BE2C (cell line): ENCODE results near the gene HDX.
"Not testable (repeated sequence)": the region's sequence is repeated elsewhere in the genome, so short reads cannot be mapped to it uniquely, and the experiment has no call there.

Source experiments
- DNase-seq: peaks from one replicate; pipeline ENCODE4 v3.0.0-alpha.2; 2020
- H3K27me3 ChIP-seq: fragments of 250-450 bp; sonication (Bioruptor Pico); 2 replicates; pipeline ENCODE4 v1.5.1; 2020; ENCODE audit warnings: mild to moderate bottlenecking
- H3K36me3 ChIP-seq: fragments of 250-450 bp; sonication (Bioruptor Pico); 2 replicates; pipeline ENCODE4 v1.5.1; 2020; ENCODE audit warnings: mild to moderate bottlenecking
- H3K4me1 ChIP-seq: fragments of 250-450 bp; sonication (Bioruptor Pico); 2 replicates; pipeline ENCODE4 v1.5.1; 2020
- H3K4me3 ChIP-seq: 2 replicates; pipeline ENCODE4 v1.5.1; 2011; ENCODE audit warnings: low read depth, low read length
- H3K9me3 ChIP-seq: fragments of 250-450 bp; sonication (Bioruptor Pico); 2 replicates; pipeline ENCODE4 v1.5.1; 2020
- TF ChIP-seq, protein P1 (sequence below): IDR thresholded peaks from 2 replicates; pipeline ENCODE4 v1.5.1; 2012; ENCODE audit warnings: mild to moderate bottlenecking, low read depth, low read length

Gene HDX

DNA sequence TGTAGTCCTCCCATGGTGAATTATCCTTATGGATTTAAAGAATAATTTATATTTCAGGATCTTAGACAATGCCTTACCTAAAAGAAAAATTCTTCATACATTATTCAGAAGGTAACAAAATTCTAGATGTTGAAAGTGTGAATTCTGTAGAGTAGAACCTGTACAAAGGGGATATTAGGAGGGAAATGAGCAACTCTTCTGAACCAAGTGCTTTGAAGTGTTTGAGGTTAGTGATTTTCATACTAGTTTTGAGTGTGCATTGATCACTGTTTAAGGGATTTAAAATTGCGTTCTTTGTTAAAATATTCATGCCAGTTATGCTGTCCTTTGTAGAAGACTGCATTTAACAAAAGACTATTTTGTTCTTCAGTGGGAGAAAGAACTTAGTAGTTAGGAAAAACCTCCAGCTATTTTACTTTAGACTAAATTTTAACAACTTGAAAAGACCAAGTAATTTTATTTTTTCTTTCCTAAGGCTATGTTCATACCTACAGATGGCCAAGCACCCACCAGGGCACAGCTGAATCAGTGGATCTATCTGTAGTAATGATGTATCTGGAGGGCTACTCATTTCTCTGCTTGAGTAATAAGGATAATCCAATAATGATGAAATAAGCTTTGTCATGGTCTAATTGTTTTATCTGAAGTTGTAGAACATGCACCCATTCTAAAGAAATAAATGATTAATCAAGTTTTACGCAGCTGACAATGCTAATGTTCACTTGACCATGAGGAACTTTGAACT is 180.0 kb downstream of the HDX start:
- TF ChIP-seq, protein P1, sequence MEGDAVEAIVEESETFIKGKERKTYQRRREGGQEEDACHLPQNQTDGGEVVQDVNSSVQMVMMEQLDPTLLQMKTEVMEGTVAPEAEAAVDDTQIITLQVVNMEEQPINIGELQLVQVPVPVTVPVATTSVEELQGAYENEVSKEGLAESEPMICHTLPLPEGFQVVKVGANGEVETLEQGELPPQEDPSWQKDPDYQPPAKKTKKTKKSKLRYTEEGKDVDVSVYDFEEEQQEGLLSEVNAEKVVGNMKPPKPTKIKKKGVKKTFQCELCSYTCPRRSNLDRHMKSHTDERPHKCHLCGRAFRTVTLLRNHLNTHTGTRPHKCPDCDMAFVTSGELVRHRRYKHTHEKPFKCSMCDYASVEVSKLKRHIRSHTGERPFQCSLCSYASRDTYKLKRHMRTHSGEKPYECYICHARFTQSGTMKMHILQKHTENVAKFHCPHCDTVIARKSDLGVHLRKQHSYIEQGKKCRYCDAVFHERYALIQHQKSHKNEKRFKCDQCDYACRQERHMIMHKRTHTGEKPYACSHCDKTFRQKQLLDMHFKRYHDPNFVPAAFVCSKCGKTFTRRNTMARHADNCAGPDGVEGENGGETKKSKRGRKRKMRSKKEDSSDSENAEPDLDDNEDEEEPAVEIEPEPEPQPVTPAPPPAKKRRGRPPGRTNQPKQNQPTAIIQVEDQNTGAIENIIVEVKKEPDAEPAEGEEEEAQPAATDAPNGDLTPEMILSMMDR, result no peak
- Histone ChIP-seq H3K36me3 (no peaks in the 10 kb centered on the region), H3K27me3 (no peaks in the 10 kb centered on the region), H3K4me3 (no peak overlapping the region), H3K4me1 (no peaks in the 10 kb centered on the region), H3K9me3 (no peaks in the 10 kb centered on the region)
- no peak for DNase-seq

DNA sequence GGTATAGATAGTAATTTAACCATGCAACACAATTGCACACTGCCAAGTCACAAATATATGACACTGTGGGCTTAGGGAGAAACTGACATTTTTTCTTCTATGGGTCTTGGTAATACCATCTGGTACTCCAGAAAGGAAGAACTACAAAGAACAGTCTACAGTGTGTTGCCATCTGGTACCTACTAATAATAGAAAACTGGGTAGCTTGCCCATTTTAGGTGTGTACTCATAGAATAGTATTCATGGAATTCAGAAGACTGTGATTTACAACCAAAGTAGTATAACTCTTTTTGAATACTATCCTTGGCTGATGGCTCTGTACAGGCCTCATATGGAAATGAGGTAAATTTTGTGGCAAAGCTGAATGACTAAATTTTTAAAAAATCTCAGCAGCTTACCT is 181.6 kb downstream of the HDX start:
- Histone ChIP-seq H3K9me3 (no peaks in the 10 kb centered on the region), H3K4me1 (no peaks in the 10 kb centered on the region), H3K36me3 (no peaks in the 10 kb centered on the region), H3K27me3 (no peaks in the 10 kb centered on the region), H3K4me3 (no peak overlapping the region)
- TF ChIP-seq, protein P1, result no peak
- DNase-seq, result no peak

DNA sequence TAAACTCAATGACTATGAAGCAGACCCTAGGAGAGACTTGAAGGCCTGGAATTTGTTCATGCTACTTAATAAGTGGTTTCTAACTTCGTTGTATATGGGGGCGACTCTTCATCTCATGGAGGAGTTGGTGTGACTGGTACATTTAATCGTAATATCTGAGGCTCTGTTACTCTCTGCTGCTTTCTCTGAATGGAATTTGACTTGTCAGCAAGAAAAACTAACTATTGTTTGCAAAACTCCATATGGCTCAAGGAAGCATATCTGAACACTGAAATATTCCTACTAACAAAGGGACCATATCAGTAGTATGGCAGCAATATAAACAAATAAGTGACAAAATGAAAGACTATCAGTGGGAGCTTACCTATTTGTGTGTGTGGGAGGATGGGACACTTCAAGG is 182.2 kb downstream of the HDX start:
- TF ChIP-seq, protein P1, result no peak
- no peak for DNase-seq
- H3K27me3 ChIP-seq, result no peaks in the 10 kb centered on the region
- no peaks in the 10 kb centered on the region for H3K9me3 ChIP-seq
- no peaks in the 10 kb centered on the region for H3K4me1 ChIP-seq
- H3K36me3 ChIP-seq, result no peaks in the 10 kb centered on the region
- no peak overlapping the region for H3K4me3 ChIP-seq

DNA sequence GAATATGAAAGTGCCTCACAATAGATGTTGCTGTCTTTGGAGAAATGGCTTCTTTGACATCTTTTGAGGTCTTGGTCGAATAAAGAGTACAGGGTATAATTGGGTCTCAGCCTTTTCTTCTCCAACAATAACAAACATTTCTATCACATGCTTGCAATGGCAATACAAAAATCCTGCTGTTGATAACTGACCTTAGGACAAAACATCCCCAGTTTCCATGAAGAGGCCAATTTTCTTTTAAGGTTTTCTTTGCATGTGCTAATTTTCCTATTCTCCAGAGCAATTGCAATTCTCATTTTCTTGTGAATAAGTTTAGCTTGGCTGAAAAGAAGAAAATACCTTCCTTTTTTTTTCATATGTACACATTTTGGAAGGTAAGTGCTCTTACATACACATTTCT is 183.6 kb downstream of the HDX start:
- no peaks in the 10 kb centered on the region for H3K9me3 ChIP-seq

DNA sequence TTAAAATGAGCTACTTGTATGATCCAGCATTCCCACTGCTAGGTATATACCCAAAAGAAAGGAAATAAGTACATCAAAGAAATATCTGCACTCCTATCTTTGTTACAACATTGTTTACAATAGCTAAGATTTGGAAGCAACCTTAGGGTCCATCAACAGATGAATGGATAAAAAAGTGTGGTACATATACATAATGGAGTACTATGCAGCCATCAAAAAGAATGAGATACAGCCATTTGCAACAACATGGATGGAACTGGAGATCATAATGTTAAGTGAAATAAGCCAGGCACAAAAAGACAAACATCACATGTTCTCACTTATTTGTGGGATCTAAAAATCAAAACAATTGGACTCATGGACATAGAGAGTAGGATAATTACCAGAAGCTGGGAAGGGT is 186.3 kb downstream of the HDX start:
- H3K27me3 ChIP-seq, H3K4me1 ChIP-seq, H3K36me3 ChIP-seq, H3K9me3 ChIP-seq, H3K4me3 ChIP-seq, DNase-seq: not testable (repeated sequence)

More for the DNA sequence above, 183.6 kb downstream of the HDX start:
- H3K4me1 ChIP-seq, result no peaks in the 10 kb centered on the region
- H3K27me3 ChIP-seq, result no peaks in the 10 kb centered on the region
- TF ChIP-seq, protein P1, result no peak
- no peak for DNase-seq
- H3K4me3 ChIP-seq, result no peak overlapping the region
- H3K36me3 ChIP-seq, result no peaks in the 10 kb centered on the region
